Right lobe of liver (tissue), 4 donors: ENCODE data around the gene CCNE1.

Source experiments
- POLR2A ChIP-seq: fragments of 450-650 bp; IDR thresholded peaks from one replicate; pipeline ENCODE4 v1.6.1; 2017; ENCODE audit warnings: antibody characterized with exemption, mild to moderate bottlenecking
- TF ChIP-seq, protein P1 (sequence below), 4 donors: fragments of 200-600 bp in 3 of 4; fragments of 450-650 bp in 1 of 4; IDR thresholded peaks; one replicate each; pipeline versions ENCODE4 v1.5.1 to v1.8.0; 2016 to 2022; ENCODE audit warnings: antibody characterized with exemption in 4 of 4, mild to moderate bottlenecking in 2 of 4
- donor health status: DM: no; HTN: no; CAD: no.
- donor health status: DM: no; HTN: no; CAD: no.
- donor health status: DM: no; HTN: yes; CAD: no.

DNA sequence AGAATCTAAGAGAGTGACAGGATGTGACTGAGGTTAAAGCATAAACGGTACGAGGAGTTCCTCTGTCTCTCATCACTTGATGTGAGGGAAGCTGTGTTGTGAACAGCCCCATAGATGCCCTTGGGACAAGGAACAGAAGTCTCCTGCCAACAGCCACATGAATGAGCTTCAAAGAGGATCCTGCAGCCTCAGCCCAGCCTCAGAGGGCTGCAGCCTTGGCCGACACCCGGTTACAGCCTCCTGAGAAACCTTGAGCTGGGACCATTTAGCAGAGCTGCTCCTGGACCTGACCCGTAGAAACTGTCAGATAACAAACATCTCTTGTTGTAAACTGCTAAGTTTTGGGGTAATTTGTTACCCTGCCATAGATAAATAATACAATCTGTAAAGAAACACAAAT lies 54.2 kb downstream of the CCNE1 start:
- no peak for TF ChIP-seq POLR2A
- TF ChIP-seq, protein P1, sequence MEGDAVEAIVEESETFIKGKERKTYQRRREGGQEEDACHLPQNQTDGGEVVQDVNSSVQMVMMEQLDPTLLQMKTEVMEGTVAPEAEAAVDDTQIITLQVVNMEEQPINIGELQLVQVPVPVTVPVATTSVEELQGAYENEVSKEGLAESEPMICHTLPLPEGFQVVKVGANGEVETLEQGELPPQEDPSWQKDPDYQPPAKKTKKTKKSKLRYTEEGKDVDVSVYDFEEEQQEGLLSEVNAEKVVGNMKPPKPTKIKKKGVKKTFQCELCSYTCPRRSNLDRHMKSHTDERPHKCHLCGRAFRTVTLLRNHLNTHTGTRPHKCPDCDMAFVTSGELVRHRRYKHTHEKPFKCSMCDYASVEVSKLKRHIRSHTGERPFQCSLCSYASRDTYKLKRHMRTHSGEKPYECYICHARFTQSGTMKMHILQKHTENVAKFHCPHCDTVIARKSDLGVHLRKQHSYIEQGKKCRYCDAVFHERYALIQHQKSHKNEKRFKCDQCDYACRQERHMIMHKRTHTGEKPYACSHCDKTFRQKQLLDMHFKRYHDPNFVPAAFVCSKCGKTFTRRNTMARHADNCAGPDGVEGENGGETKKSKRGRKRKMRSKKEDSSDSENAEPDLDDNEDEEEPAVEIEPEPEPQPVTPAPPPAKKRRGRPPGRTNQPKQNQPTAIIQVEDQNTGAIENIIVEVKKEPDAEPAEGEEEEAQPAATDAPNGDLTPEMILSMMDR (IDR thresholded peaks at IDR 0.05) = no peak
